Astrocyte (in vitro differentiated cells and primary cell): ENCODE results near the gene LHX1. TPM values are rescaled to one million over a fixed set of nuclear protein-coding genes. Genes with fewer than 3 reads are reported as not detected.

Source experiments
- DNase-seq: peaks from one replicate; pipeline ENCODE4 v3.0.0-alpha.2; 2010; ENCODE audit warnings: low read depth
- FAIRE-seq: peaks from 2 replicates; lab custom pipeline; 2011; peaks lifted over from hg19 to GRCh38; lab: Jason Lieb, UNC
- H2AFZ ChIP-seq: 2 replicates; pipeline ENCODE4 v1.6.0; 2012; ENCODE audit warnings: low read depth, low read length, inconsistent platforms
- H3K27ac ChIP-seq: 2 replicates; pipeline ENCODE4 v1.5.1; 2011; ENCODE audit warnings: low read depth, low read length, inconsistent platforms
- H3K27me3 ChIP-seq: 2 replicates; pipeline ENCODE4 v1.6.0; 2011; ENCODE audit warnings: low read length, inconsistent platforms; ENCODE audit not compliant: insufficient read depth
- H3K36me3 ChIP-seq: 2 replicates; pipeline ENCODE4 v1.5.1; 2011; ENCODE audit warnings: low read length, inconsistent platforms; ENCODE audit not compliant: insufficient read depth
- H3K4me1 ChIP-seq: 2 replicates; pipeline ENCODE4 v1.5.1; 2011; ENCODE audit warnings: low read length, inconsistent platforms; ENCODE audit not compliant: insufficient read depth
- H3K4me2 ChIP-seq: 2 replicates; pipeline ENCODE4 v1.6.0; 2012; ENCODE audit warnings: low read length, inconsistent platforms
- H3K4me3 ChIP-seq: 2 replicates; pipeline ENCODE4 v1.5.1; 2011; ENCODE audit warnings: low read depth, mild to moderate bottlenecking, low read length, inconsistent platforms; ENCODE audit not compliant: insufficient read depth
- H3K79me2 ChIP-seq: 2 replicates; pipeline ENCODE4 v1.6.0; 2012; ENCODE audit warnings: mild to moderate bottlenecking, low read length, inconsistent platforms; ENCODE audit not compliant: insufficient read depth
- H3K9ac ChIP-seq: 2 replicates; pipeline ENCODE4 v1.6.0; 2012; ENCODE audit warnings: mild to moderate bottlenecking, low read length, inconsistent platforms
- H3K9me3 ChIP-seq: 2 replicates; pipeline ENCODE4 v1.5.1; 2012; ENCODE audit warnings: low read depth, mild to moderate bottlenecking, low read length, inconsistent platforms; ENCODE audit not compliant: insufficient read depth
- H4K20me1 ChIP-seq: 2 replicates; pipeline ENCODE4 v1.6.0; 2012; ENCODE audit warnings: low read length, inconsistent platforms; ENCODE audit not compliant: insufficient read depth
- H3K27ac Mint-ChIP-seq: one replicate; pipeline ENCODE4 v1.8.0; 2021; ENCODE audit warnings: mild to moderate bottlenecking, mixed read lengths; ENCODE audit not compliant: unreplicated experiment
- H3K27me3 Mint-ChIP-seq: one replicate; pipeline ENCODE4 v1.8.0; 2021; ENCODE audit warnings: low read depth, mixed read lengths; ENCODE audit not compliant: unreplicated experiment
- H3K36me3 Mint-ChIP-seq: one replicate; pipeline ENCODE4 v1.8.0; 2021; ENCODE audit warnings: low read depth, mixed read lengths; ENCODE audit not compliant: unreplicated experiment
- H3K4me1 Mint-ChIP-seq: one replicate; pipeline ENCODE4 v1.8.0; 2021; ENCODE audit warnings: low read depth, mixed read lengths; ENCODE audit not compliant: unreplicated experiment
- H3K4me3 Mint-ChIP-seq: one replicate; pipeline ENCODE4 v1.8.0; 2021; ENCODE audit warnings: mild to moderate bottlenecking, moderate library complexity, mixed read lengths; ENCODE audit not compliant: unreplicated experiment
- H3K9me3 Mint-ChIP-seq: one replicate; pipeline ENCODE4 v1.8.0; 2021; ENCODE audit warnings: mild to moderate bottlenecking, mixed read lengths; ENCODE audit not compliant: unreplicated experiment
- EZH2 ChIP-seq: IDR thresholded peaks from 2 replicates; pipeline ENCODE4 v1.6.1; 2012; ENCODE audit warnings: mild to moderate bottlenecking, low read length, inconsistent platforms; ENCODE audit not compliant: insufficient read depth
- total RNA-seq: library from RNA; stranded (reverse); gene quantifications from 2 replicates; pipeline ENCODE4 v1.2.1, GENCODE V29; 2021
- TF ChIP-seq, protein P1 (sequence below): IDR thresholded peaks from 2 replicates; pipeline ENCODE4 v1.5.1; 2011; ENCODE audit warnings: low read depth, mild to moderate bottlenecking, inconsistent platforms, low read length, moderate library complexity; ENCODE audit not compliant: insufficient read depth

Gene LHX1
- total RNA-seq, 1 donor from 2014 or later = 10.8 TPM

DNA sequence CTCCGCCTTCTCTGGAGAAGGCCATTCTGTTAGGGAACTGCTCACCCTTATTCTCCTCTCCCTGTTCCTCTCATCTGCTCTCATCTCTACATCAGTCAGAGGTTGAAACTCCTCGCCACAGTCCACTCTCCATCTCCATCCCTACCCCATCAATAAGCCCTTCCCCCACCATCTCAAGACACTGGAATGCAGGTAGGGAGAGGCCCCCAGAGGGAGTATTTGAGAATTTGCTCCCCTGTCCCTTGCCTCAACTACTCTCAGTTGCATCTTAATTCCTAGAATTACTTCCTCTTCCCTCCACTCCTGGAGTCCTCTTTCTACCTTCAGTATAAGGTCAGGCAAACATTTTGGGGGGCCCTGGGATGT lies 9.4 kb downstream of the LHX1 start:
- Histone ChIP-seq H3K9ac (no peak overlapping the region), H4K20me1 (peaks cover 24% of the 10 kb centered on the region), H3K4me2 (no peak overlapping the region), H3K4me1 (peaks cover 25% of the 10 kb centered on the region), H3K4me3 (no peak overlapping the region), H3K27ac (no peak overlapping the region), H3K27me3 (peaks cover 65% of the 10 kb centered on the region), H2AFZ (no peak overlapping the region), H3K36me3 (peaks cover 7% of the 10 kb centered on the region), H3K79me2 (peaks cover 28% of the 10 kb centered on the region), H3K9me3 (no peaks in the 10 kb centered on the region)
- Mint-ChIP-seq H3K36me3 (peaks cover 2% of the 10 kb centered on the region), H3K27me3 (peaks cover 46% of the 10 kb centered on the region), H3K4me1 (peaks cover 17% of the 10 kb centered on the region), H3K27ac (no peak overlapping the region), H3K9me3 (peaks cover 8% of the 10 kb centered on the region), H3K4me3 (peak overlapping the region; percentile 57)
- FAIRE-seq (no peak), DNase-seq (no peak)
- TF ChIP-seq, protein P1, sequence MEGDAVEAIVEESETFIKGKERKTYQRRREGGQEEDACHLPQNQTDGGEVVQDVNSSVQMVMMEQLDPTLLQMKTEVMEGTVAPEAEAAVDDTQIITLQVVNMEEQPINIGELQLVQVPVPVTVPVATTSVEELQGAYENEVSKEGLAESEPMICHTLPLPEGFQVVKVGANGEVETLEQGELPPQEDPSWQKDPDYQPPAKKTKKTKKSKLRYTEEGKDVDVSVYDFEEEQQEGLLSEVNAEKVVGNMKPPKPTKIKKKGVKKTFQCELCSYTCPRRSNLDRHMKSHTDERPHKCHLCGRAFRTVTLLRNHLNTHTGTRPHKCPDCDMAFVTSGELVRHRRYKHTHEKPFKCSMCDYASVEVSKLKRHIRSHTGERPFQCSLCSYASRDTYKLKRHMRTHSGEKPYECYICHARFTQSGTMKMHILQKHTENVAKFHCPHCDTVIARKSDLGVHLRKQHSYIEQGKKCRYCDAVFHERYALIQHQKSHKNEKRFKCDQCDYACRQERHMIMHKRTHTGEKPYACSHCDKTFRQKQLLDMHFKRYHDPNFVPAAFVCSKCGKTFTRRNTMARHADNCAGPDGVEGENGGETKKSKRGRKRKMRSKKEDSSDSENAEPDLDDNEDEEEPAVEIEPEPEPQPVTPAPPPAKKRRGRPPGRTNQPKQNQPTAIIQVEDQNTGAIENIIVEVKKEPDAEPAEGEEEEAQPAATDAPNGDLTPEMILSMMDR = no peak
- no peak for TF ChIP-seq EZH2

DNA sequence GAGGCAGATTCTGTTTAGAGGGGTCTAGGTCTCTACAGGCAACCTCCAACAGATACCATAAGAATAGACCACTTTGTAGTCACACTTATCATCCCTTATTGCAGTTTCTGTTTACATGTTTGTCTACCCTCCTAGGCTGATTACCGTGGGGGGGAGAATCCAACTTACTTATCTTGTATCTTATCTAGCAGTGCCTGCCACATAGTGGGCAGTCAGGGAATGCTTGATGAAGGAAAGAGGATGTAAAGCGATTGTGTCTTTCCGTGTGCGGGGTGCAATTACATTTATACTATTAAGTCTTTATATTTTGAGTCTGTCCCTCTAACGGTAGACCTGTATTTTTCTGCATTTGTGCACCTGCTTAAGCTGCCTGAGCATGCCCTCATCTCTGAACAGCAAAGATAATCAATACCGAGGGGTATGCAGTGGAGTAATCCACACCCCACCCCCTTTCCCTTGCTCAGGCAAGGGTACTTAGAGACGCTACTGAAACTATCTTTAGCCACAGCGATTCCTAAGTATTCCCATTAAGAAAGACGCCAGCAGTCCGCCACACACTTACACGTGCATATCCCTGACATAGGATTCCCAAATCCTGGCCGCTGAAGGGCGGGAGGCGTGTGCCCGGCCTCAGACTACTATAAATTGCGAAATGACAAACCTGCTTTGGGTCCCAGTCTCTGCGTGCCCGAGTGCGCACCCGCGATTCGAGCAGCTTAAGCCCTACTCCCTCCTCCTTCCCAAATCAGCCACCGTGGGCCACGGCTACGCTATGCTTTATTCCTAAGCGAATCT lies 10.8 kb downstream of the LHX1 start:
- Histone ChIP-seq H3K27ac (no peak overlapping the region), H3K36me3 (peaks cover 21% of the 10 kb centered on the region), H3K79me2 (peaks cover 38% of the 10 kb centered on the region), H3K4me3 (peak overlapping the region; percentile 90), H3K27me3 (peaks cover 50% of the 10 kb centered on the region), H2AFZ (peak overlapping the region; percentile 91), H4K20me1 (peaks cover 36% of the 10 kb centered on the region), H3K9me3 (no peaks in the 10 kb centered on the region), H3K4me2 (peak overlapping the region; percentile 93), H3K9ac (peak overlapping the region; percentile 33), H3K4me1 (peaks cover 17% of the 10 kb centered on the region)
- peaks cover 7% of the 10 kb centered on the region for H3K36me3 Mint-ChIP-seq
- H3K27me3 Mint-ChIP-seq = peaks cover 44% of the 10 kb centered on the region
- H3K9me3 Mint-ChIP-seq = peaks cover 7% of the 10 kb centered on the region
- no peak for FAIRE-seq
- peaks cover 19% of the 10 kb centered on the region for H3K4me1 Mint-ChIP-seq
- no peak for TF ChIP-seq EZH2
- TF ChIP-seq, protein P1 = no peak
- no peak for DNase-seq
- H3K4me3 Mint-ChIP-seq = peak overlapping the region; percentile 97
- peak overlapping the region; percentile 91 for H3K27ac Mint-ChIP-seq
